Activated naive CD8-positive, alpha-beta T cell treated with anti-CD3 and anti-CD28 coated beads, Interleukin-2, amount 10 ng/mL, durations not matched to agents 7 days and 5 days (primary cell): ENCODE results near the gene RBL1. TPM values are rescaled to one million over a fixed set of nuclear protein-coding genes. Genes with fewer than 3 reads are reported as not detected.
"Not testable (repeated sequence)": the region's sequence is repeated elsewhere in the genome, so short reads cannot be mapped to it uniquely, and the experiment has no call there.

ENCODE experiments used
- ATAC-seq: fragments of 150-1000 bp; cut with Tn5 transposase; one replicate; pipeline ENCODE4 v1.10.0; 2021; ENCODE audit warnings: low read depth, moderate library complexity
- POLR2A ChIA-PET: fragments of 350-600 bp; sonication (Branson Sonifier 250); formaldehyde crosslinking; loops from one replicate; lab custom pipeline; 2021; ENCODE audit warnings: antibody characterized with exemption; lab: Charles Lee
- DNase-seq: peaks from one replicate; pipeline ENCODE4 v3.0.0; 2021
- H3K27ac Mint-ChIP-seq: one replicate; pipeline ENCODE4 v1.8.0; 2022; ENCODE audit warnings: mild to moderate bottlenecking, mixed read lengths
- H3K27me3 Mint-ChIP-seq: one replicate; pipeline ENCODE4 v1.8.0; 2022; ENCODE audit warnings: mild to moderate bottlenecking, moderate library complexity, mixed read lengths
- H3K36me3 Mint-ChIP-seq: one replicate; pipeline ENCODE4 v1.8.0; 2021; ENCODE audit warnings: mild to moderate bottlenecking, mixed read lengths
- H3K4me1 Mint-ChIP-seq: one replicate; pipeline ENCODE4 v1.8.0; 2021; ENCODE audit warnings: mixed read lengths
- H3K4me3 Mint-ChIP-seq: one replicate; pipeline ENCODE4 v1.8.0; 2022; ENCODE audit warnings: mild to moderate bottlenecking, moderate library complexity, mixed read lengths
- H3K9me3 Mint-ChIP-seq: one replicate; pipeline ENCODE4 v1.8.0; 2021; ENCODE audit warnings: mixed read lengths
- total RNA-seq, 2 experiments: library from RNA; stranded (reverse); gene quantifications; one replicate each; pipeline ENCODE4 v1.2.3, GENCODE V29; 2021

RBL1 gene
- total RNA-seq, 2 experiments from 2014 or later = 46.8 to 49.4 TPM

DNA sequence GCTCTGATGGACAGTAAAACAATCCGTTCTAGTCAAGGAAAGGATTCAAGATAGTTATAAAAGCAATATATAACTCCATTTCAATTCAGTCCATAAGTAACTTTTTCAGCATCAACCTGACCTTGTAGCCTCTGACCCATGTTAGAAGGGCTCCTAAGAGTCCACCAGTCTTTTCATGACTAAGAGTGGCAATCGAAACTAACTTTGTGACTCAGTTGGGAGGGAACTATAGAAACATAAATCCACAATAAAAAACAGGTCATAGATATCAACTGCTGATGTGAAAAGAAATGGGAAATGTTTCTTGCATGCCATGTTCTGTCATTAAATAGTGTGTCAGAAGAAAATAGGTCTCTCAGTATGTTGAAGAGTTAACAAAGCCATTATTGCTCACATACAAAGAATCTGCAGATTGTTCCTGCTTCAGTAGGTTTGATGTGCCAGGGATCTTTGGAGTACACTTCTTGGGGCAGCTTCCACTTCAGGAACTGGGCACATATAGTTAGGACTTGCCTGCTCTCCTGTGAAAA lies 16.2 kb upstream of the RBL1 start:
- no peak overlapping the region for H3K4me3 Mint-ChIP-seq
- no peaks in the 10 kb centered on the region for H3K9me3 Mint-ChIP-seq
- POLR2A ChIA-PET = no interaction called here
- H3K4me1 Mint-ChIP-seq = no peaks in the 10 kb centered on the region
- no peaks in the 10 kb centered on the region for H3K36me3 Mint-ChIP-seq
- DNase-seq (no peak), ATAC-seq (no peak)
- H3K27me3 Mint-ChIP-seq = no peaks in the 10 kb centered on the region
- no peak overlapping the region for H3K27ac Mint-ChIP-seq

GRCh38 chr20:37108676-37109075 lies 12.9 kb upstream of the RBL1 start:
- H3K4me3 Mint-ChIP-seq = no peak overlapping the region
- ATAC-seq (no peak), DNase-seq (no peak)
- H3K36me3 Mint-ChIP-seq = no peaks in the 10 kb centered on the region
- no peak overlapping the region for H3K27ac Mint-ChIP-seq
- no peaks in the 10 kb centered on the region for H3K27me3 Mint-ChIP-seq
- POLR2A ChIA-PET = no interaction called here
- no peaks in the 10 kb centered on the region for H3K9me3 Mint-ChIP-seq
- no peaks in the 10 kb centered on the region for H3K4me1 Mint-ChIP-seq

DNA sequence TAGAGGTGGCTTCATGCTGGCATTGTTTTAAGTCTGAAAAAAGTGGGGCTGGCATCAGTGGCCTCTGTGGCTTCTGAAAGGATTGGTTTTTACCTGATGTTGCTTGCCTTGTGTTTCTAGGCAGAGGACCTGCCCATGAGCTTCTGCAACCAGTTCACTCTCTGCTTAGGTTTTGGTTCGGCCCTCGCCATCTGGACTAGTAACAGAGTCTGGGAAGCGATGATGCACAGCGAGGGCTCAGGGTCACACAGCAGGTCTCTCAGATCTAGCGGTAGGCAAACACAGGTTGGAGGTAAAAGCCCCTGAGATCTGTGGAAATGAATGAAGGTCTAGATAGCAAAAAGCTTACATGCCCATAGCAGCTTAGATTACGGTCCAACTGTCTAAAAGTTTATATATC lies 6.8 kb upstream of the RBL1 start:
- H3K27ac Mint-ChIP-seq = no peak overlapping the region
- H3K4me3 Mint-ChIP-seq = no peak overlapping the region
- H3K9me3 Mint-ChIP-seq = no peaks in the 10 kb centered on the region
- DNase-seq (no peak), ATAC-seq (no peak)
- no peaks in the 10 kb centered on the region for H3K27me3 Mint-ChIP-seq
- H3K4me1 Mint-ChIP-seq = no peaks in the 10 kb centered on the region
- no peaks in the 10 kb centered on the region for H3K36me3 Mint-ChIP-seq
- POLR2A ChIA-PET = no interaction called here

DNA sequence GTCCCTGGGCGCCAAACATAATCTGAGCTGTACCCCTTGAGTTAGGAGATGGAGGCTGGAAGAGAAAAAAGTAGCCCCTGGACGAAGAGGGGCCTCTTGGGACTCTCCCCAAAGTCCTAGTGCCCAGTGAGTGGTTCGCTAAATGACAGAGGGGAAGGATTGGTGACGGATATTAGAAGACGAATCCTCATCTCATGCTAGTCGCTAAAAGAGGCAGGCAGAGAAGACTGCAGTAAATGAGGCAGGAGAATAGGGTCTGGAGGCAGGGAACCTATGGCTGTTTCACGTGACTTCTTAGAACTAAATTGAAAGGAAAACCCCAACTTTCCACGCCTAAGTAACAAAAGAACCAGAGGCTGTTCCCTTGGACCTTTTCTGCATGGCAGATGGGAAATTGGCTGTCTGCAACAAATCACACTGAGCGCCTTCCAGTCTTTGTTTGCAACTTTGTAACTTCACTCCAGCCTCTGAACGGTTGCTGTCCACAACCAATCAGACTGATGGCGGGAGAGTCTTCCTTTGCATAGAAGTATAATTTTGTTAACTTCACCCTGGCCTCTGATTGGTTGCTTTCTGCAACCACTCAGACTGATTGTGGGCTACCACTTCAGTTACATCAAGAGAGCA lies 731 bp upstream of the RBL1 start:
- H3K4me3 Mint-ChIP-seq = peak overlapping the region; percentile 89
- H3K9me3 Mint-ChIP-seq = no peaks in the 10 kb centered on the region
- peak overlapping the region; percentile 100 for H3K27ac Mint-ChIP-seq
- POLR2A ChIA-PET = interaction anchor here (0.7 to 2.9 kb wide), 17 partner anchors 9 to 1354 kb away, joined by 3 to 49 read pairs (median 4); partner anchors contain the start of genes MANBAL, MROH8 and RPN2
- DNase-seq = no peak
- H3K27me3 Mint-ChIP-seq = no peaks in the 10 kb centered on the region
- peaks cover 33% of the 10 kb centered on the region for H3K4me1 Mint-ChIP-seq
- ATAC-seq = no peak
- H3K36me3 Mint-ChIP-seq = peaks cover 23% of the 10 kb centered on the region

DNA sequence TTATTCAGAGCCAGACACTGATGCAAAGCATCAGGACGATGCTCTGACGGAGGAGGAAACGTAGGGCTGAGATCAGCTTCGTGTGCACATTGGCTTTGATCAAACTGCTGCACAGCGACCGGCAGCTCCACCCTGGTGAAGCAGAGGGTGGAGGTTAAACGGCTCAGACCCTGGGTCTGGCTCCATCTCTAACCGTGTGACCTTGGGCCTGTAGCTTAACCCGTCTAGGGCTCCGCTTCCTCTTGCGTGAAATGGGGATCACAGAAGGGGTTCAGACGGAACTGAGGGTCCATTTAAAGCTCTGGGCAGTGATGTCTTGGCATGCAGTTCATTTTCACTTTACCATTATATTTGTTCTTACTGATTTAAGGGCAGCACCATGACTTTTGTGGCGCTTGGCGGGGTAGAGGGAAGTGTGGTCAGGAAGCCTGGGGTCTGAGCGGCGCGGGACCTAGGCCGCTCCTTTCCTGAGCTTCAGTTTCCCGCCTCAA lies 644 bp downstream of the RBL1 start:
- no peaks in the 10 kb centered on the region for H3K27me3 Mint-ChIP-seq
- H3K36me3 Mint-ChIP-seq = peaks cover 31% of the 10 kb centered on the region
- ATAC-seq = peak; percentile 63
- peak overlapping the region; percentile 89 for H3K4me3 Mint-ChIP-seq
- DNase-seq = peak; percentile 61
- POLR2A ChIA-PET = interaction anchor here (0.5 to 2.9 kb wide), 35 partner anchors 8 to 1352 kb away, joined by 3 to 49 read pairs (median 4); partner anchors contain the start of genes MANBAL, MROH8 and RPN2
- peak overlapping the region; percentile 88 for H3K27ac Mint-ChIP-seq
- H3K4me1 Mint-ChIP-seq = peaks cover 39% of the 10 kb centered on the region
- no peaks in the 10 kb centered on the region for H3K9me3 Mint-ChIP-seq

DNA sequence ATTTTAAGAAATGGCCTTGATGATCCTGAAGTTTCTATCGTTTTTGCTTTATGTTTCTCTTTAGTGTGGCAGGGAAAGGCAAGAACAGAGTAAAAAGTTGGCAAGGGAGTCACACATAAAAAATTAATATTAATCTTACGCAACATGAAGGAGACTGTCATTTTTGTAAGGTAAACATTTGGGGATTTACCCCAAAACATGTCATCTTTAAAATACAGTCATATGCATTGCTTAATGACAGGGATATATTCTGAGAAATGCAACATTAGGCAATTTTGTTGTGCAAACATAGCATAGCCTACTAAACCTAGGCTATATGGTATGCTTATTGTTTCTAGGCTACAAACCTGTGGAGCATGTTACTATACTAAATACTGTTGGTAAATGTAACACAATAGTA lies 5.4 kb downstream of the RBL1 start:
- DNase-seq = no peak
- no peak overlapping the region for H3K27ac Mint-ChIP-seq
- no peak overlapping the region for H3K4me3 Mint-ChIP-seq
- H3K4me1 Mint-ChIP-seq = peaks cover 42% of the 10 kb centered on the region
- no peak for ATAC-seq
- no peaks in the 10 kb centered on the region for H3K27me3 Mint-ChIP-seq
- peaks cover 52% of the 10 kb centered on the region for H3K36me3 Mint-ChIP-seq
- POLR2A ChIA-PET = no interaction called here
- H3K9me3 Mint-ChIP-seq = no peaks in the 10 kb centered on the region

DNA sequence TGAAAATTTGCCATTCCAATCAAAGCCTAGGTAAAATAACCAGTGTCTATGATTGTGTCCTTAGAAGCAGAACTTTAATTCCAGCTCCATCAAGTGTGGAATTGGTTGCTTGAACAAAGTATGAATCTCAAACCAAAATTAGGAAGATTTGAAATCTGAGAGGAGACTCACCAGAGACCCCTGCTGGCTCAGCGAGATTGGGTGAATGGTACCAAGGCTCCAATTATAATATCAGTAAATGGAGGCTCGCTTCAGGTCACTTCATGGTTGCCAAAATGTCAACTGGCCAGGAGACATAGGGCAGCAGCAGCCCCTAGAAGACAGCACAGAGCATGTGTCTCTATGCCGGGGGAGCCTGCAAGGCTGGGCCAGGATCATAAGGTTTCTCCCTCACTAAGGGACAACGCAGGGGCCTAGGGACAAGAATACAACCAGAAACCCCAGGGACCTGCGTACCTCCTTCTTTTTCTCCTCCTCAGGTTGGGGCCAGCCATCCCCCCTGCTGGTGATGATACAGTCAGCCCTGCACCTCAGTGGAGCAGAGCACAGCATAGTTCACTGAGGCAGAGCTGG lies 14.0 kb downstream of the RBL1 start:
- H3K27me3 Mint-ChIP-seq = no peaks in the 10 kb centered on the region
- POLR2A ChIA-PET = interaction anchor here (0.5 to 3.8 kb wide), 4 partner anchors 8 to 163 kb away, joined by 3 to 16 read pairs (median 6); partner anchors contain the start of gene RBL1
- H3K4me1 Mint-ChIP-seq = peaks cover 25% of the 10 kb centered on the region
- ATAC-seq (peak; percentile 36), DNase-seq (no peak)
- peaks cover 48% of the 10 kb centered on the region for H3K36me3 Mint-ChIP-seq
- H3K27ac Mint-ChIP-seq = peak overlapping the region; percentile 40
- no peak overlapping the region for H3K4me3 Mint-ChIP-seq
- H3K9me3 Mint-ChIP-seq = no peaks in the 10 kb centered on the region

GRCh38 chr20:37077009-37077408 lies 18.8 kb downstream of the RBL1 start:
- H3K9me3 Mint-ChIP-seq = no peaks in the 10 kb centered on the region
- H3K27me3 Mint-ChIP-seq = no peaks in the 10 kb centered on the region
- H3K36me3 Mint-ChIP-seq = peaks cover 51% of the 10 kb centered on the region
- H3K27ac Mint-ChIP-seq = no peak overlapping the region
- no peak overlapping the region for H3K4me3 Mint-ChIP-seq
- POLR2A ChIA-PET = interaction anchor here (0.5 to 1.8 kb wide), 2 partner anchors 19 to 169 kb away, joined by 4 to 10 read pairs; partner anchors contain the start of gene RBL1
- peaks cover 34% of the 10 kb centered on the region for H3K4me1 Mint-ChIP-seq
- DNase-seq (no peak), ATAC-seq (no peak)

- Mint-ChIP-seq H3K9me3 (no peaks in the 10 kb centered on the region), H3K27me3 (no peaks in the 10 kb centered on the region), H3K4me3 (no peak overlapping the region), H3K36me3 (peaks cover 48% of the 10 kb centered on the region), H3K27ac (no peak overlapping the region), H3K4me1 (peaks cover 35% of the 10 kb centered on the region)
- DNase-seq (no peak), ATAC-seq (no peak)
- POLR2A ChIA-PET = interaction anchor here (0.7 to 1.8 kb wide), 2 partner anchors 20 to 308 kb away, joined by 3 to 10 read pairs; partner anchors contain the start of gene RBL1
These were observed 19.7 kb downstream of the RBL1 start for GRCh38 chr20:37075932-37076685.

DNA sequence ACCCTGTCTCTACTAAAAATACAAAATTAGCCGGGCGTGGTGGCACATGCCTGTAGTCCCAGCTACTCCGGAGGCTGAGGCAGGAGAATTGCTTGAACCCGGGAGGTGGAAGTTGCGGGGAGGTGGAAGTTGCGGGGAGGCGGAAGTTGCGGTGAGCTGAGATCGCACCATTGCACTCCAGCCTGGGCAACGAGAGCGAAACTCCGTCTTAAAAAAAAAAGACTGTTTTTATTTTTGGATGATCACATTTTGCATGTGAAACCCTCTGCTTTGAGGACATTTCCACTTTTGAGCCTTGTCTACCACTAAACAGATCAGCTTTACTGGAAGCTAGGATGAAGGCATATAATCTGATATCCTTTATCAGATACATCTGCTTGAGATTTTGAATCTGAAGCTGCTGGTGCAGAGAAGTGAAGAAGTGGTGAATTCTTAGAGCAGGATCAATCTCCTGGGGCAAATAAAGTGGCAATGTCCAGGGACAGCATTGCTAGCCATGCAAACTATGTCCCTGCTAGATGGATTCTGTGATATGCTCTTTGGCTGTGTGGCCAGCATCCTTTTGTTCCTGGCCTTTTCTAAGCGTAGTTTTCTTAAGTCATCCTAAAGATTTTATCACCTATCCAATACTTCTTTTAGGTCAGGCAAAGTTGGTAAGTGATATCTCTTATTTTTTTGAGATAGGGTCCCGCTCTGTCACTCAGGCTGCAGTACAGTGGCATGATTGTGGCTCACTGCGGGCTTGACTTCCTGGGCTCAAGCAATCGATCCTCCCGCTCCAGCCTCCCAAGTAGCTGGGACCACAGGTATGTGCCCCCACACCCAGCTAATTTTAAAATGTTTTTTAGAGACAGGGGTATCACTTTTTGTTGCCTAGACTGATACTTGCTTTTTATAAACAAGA lies 23.3 kb downstream of the RBL1 start:
- Mint-ChIP-seq H3K27me3 (no peaks in the 10 kb centered on the region), H3K4me1 (peaks cover 28% of the 10 kb centered on the region), H3K9me3 (no peaks in the 10 kb centered on the region), H3K36me3 (peaks cover 34% of the 10 kb centered on the region), H3K27ac (peak overlapping the region; percentile 34), H3K4me3 (peak overlapping the region; percentile 50)
- DNase-seq = no peak
- ATAC-seq = no peak
- POLR2A ChIA-PET = interaction anchor here (0.6 to 1.2 kb wide), 4 partner anchors 23 to 56 kb away, joined by 3 to 6 read pairs (median 4); partner anchors contain the start of gene RBL1

- Mint-ChIP-seq H3K27ac (peak overlapping the region; percentile 81), H3K9me3 (no peaks in the 10 kb centered on the region), H3K27me3 (no peaks in the 10 kb centered on the region), H3K36me3 (peaks cover 34% of the 10 kb centered on the region), H3K4me1 (peaks cover 23% of the 10 kb centered on the region), H3K4me3 (peak overlapping the region; percentile 50)
- POLR2A ChIA-PET = interaction anchor here (0.6 to 1.1 kb wide), 2 partner anchors 24 to 27 kb away, joined by 6 to 7 read pairs; partner anchors contain the start of gene RBL1
- ATAC-seq (peak; percentile 93), DNase-seq (no peak)
These were observed 24.3 kb downstream of the RBL1 start for GRCh38 chr20:37071481-37071911.

DNA sequence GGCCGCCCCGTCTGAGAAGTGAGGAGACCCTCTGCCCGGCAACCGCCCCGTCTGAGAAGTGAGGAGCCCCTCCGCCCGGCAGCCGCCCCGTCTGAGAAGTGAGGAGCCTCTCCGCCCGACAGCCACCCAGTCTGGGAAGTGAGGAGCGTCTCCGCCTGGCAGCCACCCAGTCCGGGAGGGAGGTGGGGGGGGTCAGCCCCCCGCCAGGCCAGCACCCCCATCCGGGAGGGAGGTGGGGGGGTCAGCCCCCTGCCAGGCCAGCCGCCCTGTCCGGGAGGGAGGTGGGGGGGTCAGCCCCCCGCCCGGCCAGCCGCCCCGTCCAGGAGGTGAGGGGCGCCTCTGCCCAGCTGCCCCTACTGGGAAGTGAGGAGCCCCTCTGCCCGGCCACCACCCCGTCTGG lies 26.2 kb downstream of the RBL1 start:
- DNase-seq, H3K9me3 Mint-ChIP-seq, ATAC-seq, H3K27me3 Mint-ChIP-seq, POLR2A ChIA-PET, H3K4me3 Mint-ChIP-seq, H3K27ac Mint-ChIP-seq: not testable (repeated sequence)
- H3K36me3 Mint-ChIP-seq = peaks cover 34% of the 10 kb centered on the region
- peaks cover 18% of the 10 kb centered on the region for H3K4me1 Mint-ChIP-seq
